HG03457 (cell line): ENCODE measurements around the gene TMEM79.

ENCODE experiments used
- ATAC-seq: cut with Tn5 transposase; IDR thresholded peaks from one replicate; pipeline ENCODE4 v1.9.1; 2021; ENCODE audit warnings: moderate number of reproducible peaks; ENCODE audit not compliant: unreplicated experiment

The TMEM79 gene

DNA sequence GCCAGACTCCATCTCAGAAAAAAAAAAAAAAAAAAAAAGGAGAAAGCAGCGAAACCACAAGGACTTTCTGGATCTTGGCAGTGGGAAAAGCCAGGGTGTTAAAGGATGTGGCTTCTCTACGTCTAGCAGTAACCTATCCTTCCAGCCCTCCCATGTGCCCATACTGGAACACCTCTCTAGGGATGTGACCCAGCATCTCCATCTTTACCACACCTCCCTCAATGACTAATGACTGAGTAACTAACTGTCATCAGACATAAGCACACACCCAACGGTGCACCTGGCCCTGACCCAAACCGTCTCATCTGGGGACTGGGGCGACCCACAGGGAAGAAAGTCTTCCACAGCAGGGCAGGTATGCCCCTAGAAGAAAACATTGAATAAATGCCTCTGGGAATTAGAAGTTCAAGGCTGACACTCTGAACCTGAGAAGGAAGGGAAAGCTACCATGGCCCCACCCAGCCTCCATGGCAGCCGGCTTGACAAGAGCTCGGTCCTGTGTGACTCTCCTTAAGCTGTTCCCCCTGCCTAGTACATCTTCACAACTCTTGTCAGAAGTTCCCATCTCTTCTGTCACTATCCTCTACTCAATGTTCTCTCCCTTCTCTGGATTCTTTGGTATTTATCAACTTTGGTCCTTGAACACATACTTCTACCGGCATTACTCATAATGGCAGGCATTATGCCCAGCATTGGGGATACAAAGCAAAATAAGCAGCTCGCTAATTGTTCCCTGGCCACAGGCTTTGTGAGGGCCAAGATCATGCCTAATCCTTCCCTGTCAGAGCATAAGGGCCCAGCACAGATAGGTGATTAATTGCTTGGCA is 21.5 kb upstream of the TMEM79 start:
- no peak for ATAC-seq

GRCh38 chr1:156263288-156263655 is 20.9 kb upstream of the TMEM79 start:
- no peak for ATAC-seq

DNA sequence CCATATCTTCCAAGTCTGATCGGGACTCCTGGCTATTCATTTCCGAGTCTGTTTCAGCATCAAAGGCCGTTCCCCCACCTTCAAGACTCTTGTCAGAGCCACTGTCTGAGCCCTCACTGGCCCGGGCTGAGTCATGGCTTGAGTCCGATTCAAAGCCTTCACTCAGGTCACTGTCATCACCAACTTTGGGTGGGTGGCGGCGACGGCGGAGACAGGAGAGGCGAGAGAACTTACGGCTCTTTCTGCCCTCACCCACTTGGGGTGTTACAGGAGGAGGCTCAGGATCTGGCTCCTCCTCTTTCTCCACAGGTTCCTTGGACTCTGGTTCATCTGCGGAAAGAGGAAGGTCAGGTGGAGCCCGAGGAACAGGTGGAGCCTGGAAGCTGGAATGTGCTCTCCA is 18.1 kb upstream of the TMEM79 start:
- ATAC-seq = no peak

GRCh38 chr1:156268336-156268735 is 15.8 kb upstream of the TMEM79 start:
- ATAC-seq = no peak

DNA sequence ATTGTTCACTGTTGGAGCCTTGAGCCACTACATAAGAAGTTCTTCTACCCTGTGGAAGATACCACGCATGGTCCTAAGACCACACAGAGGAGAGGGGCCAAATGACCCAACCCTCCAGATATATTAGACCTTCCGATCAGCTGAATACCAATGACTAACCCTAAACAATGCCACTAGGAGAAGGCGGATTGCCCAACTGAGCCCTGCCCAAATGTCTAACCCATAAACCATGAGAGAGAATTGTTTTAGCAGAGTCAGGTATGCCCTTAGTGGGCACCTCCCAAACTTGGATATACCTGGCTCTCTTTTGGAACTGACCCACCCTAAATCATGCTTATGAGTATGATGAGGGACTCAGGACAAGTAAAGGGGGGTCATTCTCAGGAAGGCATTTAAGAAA is 13.8 kb upstream of the TMEM79 start:
- no peak for ATAC-seq

GRCh38 chr1:156276532-156276931 is 7.6 kb upstream of the TMEM79 start:
- ATAC-seq = no peak

- ATAC-seq = no peak
Measured at GRCh38 chr1:156276966-156277381, 7.2 kb upstream of the TMEM79 start.

GRCh38 chr1:156279837-156280236 is 4.3 kb upstream of the TMEM79 start:
- ATAC-seq = no peak

GRCh38 chr1:156281281-156281680 is 2.8 kb upstream of the TMEM79 start:
- ATAC-seq = no peak

GRCh38 chr1:156281693-156282478 is 2.2 kb upstream of the TMEM79 start:
- ATAC-seq = no peak

DNA sequence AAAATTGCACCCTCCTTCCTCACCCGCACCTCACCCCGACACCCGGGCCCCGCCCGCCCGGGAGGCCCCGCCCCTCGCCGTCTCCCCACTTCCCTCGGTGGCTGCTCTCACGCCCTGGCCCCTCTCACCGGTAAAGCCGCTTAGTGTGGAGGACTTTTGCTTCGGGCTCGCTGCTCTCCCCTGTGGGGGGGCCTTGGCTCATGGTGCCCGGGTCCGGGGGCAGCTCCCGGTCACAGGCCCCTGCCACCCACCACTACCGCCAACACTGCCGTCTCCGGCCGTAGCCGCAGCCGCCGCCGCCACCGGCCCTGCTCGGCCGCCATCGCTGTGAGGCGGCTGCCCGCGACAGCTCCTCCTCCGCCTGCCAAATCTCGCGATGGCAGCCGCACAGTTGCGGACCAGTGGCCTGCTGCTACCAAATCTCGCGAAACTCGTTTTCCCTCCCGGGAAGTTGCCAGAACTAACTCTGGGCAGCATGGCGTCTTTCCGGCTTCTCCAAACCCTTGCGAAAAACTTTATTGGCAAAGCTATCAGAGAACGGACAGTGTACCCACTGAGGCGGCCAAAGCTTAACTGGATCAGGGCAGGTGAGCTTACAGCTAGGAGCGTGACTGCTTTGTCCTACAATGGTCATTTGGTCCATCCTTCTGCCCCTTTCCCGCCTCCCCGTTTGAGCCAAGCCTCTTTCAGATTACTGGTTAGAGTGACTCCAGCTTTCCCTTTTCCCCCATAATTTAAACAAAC is 1.5 kb upstream of the TMEM79 start, which contains the start of gene SMG5:
Gene SMG5 (minus strand): TSS at position 347 of the 744 bp plus-strand sequence. CDS start 145 bp downstream, at position 202.
- ATAC-seq = peak; percentile 65

- ATAC-seq = no peak
Measured at GRCh38 chr1:156283521-156283920, 604 bp upstream of the TMEM79 start.

GRCh38 chr1:156284757-156285156 is 632 bp downstream of the TMEM79 start:
- ATAC-seq = no peak

DNA sequence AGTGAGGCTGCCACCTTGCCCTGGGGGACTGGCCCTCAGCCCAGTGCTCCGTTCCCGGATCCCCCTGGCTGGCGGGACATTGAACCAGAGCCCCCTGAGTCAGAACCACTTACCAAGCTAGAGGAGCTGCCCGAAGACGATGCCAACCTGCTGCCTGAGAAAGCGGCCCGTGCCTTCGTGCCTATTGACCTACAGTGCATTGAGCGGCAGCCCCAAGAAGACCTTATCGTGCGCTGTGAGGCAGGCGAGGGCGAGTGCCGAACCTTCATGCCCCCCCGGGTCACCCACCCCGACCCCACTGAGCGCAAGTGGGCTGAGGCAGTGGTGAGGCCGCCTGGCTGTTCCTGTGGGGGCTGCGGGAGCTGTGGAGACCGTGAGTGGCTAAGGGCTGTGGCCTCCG is 1.3 kb downstream of the TMEM79 start:
- no peak for ATAC-seq

DNA sequence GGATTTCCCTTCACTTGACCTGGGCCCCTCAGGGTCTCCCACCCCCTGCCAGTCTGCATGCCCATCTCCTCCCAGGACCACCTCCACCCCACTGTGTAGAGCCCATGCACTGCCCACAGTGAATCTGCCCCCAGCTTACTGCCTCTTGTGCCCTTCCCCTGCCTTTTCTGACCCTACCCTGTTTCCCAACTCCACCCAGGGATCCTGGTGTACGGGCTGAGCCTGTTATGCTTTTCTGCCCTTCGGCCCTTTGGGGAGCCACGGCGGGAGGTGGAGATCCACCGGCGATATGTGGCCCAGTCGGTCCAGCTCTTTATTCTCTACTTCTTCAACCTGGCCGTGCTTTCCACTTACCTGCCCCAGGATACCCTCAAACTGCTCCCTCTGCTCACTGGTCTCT is 1.9 kb downstream of the TMEM79 start:
- ATAC-seq = no peak

DNA sequence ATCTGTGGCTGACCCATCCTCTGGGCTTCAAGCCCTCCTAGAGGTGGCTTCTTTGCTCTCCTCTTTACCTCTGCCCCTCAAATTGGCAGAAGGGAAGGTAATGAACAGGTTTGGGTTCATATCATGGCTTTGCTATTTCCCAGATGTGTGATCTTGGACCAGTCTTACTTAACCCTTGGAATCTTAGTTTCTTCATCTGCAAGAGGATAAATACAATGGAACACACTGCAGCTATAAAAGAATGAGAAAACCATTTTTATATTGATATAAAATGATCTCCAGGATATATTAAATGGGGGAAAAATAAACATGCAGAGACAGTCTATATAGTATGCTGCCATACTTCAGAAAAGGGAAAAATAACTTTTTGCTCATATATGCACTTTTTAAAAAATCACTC is 5.7 kb downstream of the TMEM79 start:
- no peak for ATAC-seq

DNA sequence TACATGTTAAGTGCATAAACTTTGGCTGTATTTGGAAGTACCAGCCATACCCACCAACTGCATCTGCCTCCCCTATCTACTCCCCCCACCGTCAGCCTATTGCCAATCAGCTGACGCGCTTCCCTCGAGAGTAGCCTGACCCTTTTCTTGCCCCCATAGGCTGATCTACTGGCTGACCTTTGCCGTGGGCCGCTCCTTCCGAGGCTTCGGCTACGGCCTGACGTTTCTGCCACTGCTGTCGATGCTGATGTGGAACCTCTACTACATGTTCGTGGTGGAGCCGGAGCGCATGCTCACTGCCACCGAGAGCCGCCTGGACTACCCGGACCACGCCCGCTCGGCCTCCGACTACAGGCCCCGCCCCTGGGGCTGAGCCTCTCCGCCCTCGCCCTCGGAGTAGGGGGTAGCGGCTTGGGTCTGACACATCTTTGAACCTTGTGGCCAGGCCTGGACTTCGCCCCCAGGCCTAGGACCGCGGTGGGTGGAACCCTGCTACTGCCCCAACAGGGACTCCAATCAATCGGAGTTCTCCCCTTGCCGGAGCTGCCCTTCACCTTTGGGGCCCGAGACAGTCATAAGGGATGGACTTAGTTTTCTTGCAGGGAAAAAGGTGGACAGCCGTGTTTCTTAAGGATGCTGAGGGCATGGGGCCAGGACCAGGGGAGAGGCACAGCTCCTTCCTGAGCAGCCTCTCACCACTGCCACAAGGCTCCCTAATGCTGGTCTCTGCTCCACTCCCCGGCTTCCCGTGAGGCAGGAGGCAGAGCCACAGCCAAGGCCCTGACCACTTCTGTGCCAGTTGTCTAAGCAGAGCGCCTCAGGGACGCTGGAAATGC is 7.3 kb downstream of the TMEM79 start:
- no peak for ATAC-seq

DNA sequence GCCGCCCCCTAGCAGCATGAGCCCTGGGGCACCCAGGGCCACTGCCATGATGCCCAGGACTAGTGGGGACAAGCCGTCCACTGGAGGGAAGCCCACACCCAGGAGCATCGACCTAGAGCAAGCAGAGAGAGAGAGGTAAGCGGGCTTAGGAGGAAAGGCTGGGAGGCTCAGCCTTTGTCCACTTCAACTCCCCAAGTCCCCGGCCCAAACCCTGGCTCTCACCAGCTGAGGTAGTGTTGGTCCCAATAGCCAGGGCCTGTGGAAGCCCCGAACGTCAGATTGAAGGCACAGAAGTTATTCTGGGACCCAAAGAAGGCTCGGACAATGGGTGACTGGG is 8.9 kb downstream of the TMEM79 start:
- ATAC-seq = no peak

- no peak for ATAC-seq
Measured at GRCh38 chr1:156293895-156294294, 9.8 kb downstream of the TMEM79 start.

- ATAC-seq = no peak
Measured at GRCh38 chr1:156295391-156295947, 11.3 kb downstream of the TMEM79 start, which contains the start of gene GLMP. Gene GLMP (minus strand): TSS chr1:156295679. CDS start chr1:156295645, 34 bp downstream.
